MM.1S (cell line): ENCODE measurements around the gene DHRS12.

Experiments
- DNase-seq: peaks from one replicate; pipeline ENCODE4 v3.0.0-alpha.2; 2015
- H2AFZ ChIP-seq: fragments of 300-600 bp; sonication (generic); 2 replicates; pipeline ENCODE4 v1.6.0; 2016; ENCODE audit warnings: antibody characterized with exemption, low read length
- H3F3A ChIP-seq: fragments of 300-600 bp; sonication (generic); 2 replicates; pipeline ENCODE4 v1.6.1; 2016; ENCODE audit warnings: mild to moderate bottlenecking, antibody characterized with exemption, low read length, moderate library complexity, mixed read lengths; ENCODE audit not compliant: insufficient read depth
- H3K27ac ChIP-seq: fragments of 300-600 bp; sonication (generic); 2 replicates; pipeline ENCODE4 v1.5.1; 2016; ENCODE audit warnings: mild to moderate bottlenecking, low read length
- H3K27me3 ChIP-seq: fragments of 300-600 bp; sonication (generic); replicated peaks from 2 replicates; pipeline ENCODE4 v1.6.0; 2016; ENCODE audit warnings: low read length; ENCODE audit not compliant: insufficient read depth
- H3K36me3 ChIP-seq: fragments of 300-600 bp; sonication (generic); replicated peaks from 2 replicates; pipeline ENCODE4 v1.6.1; 2016; ENCODE audit warnings: mild to moderate bottlenecking, low read length, mixed read lengths; ENCODE audit not compliant: insufficient read depth
- H3K4me1 ChIP-seq: fragments of 300-600 bp; sonication (generic); 2 replicates; pipeline ENCODE4 v1.6.1; 2016; ENCODE audit warnings: low read length, mixed read lengths
- H3K4me2 ChIP-seq: fragments of 300-600 bp; sonication (generic); 2 replicates; pipeline ENCODE4 v1.6.0; 2016; ENCODE audit warnings: low read depth, low read length
- H3K4me3 ChIP-seq: fragments of 300-600 bp; sonication (generic); 2 replicates; pipeline ENCODE4 v1.5.1; 2016; ENCODE audit warnings: low read length, mixed read lengths
- H3K79me2 ChIP-seq: fragments of 300-600 bp; sonication (generic); 2 replicates; pipeline ENCODE4 v1.6.1; 2016; ENCODE audit warnings: mixed run types, low read length, mixed read lengths
- H3K9ac ChIP-seq: fragments of 300-600 bp; sonication (generic); 2 replicates; pipeline ENCODE4 v1.6.1; 2016; ENCODE audit warnings: low read length, mixed read lengths
- H3K9me2 ChIP-seq: fragments of 300-600 bp; sonication (generic); replicated peaks from 2 replicates; pipeline ENCODE4 v1.6.1; 2016; ENCODE audit warnings: mild to moderate bottlenecking, low read length, mixed read lengths; ENCODE audit not compliant: insufficient read depth
- H3K9me3 ChIP-seq: fragments of 300-600 bp; sonication (generic); replicated peaks from 2 replicates; pipeline ENCODE4 v1.6.1; 2016; ENCODE audit warnings: mild to moderate bottlenecking, low read length, mixed read lengths; ENCODE audit not compliant: insufficient read depth
- H4K20me1 ChIP-seq: fragments of 300-600 bp; sonication (generic); 2 replicates; pipeline ENCODE4 v1.6.1; 2016; ENCODE audit warnings: mild to moderate bottlenecking, low read length, moderate library complexity, mixed read lengths; ENCODE audit not compliant: insufficient read depth
- EZH2 ChIP-seq: fragments of 300-600 bp; sonication (generic); optimal IDR thresholded peaks from 2 replicates; pipeline ENCODE3; 2017; ENCODE audit warnings: low read depth, mild to moderate bottlenecking, antibody characterized with exemption, low read length, mixed read lengths
- EZH2phosphoT487 ChIP-seq: fragments of 300-600 bp; sonication (generic); IDR thresholded peaks from 2 replicates; pipeline ENCODE4 v1.6.1; 2018; ENCODE audit warnings: antibody characterized with exemption, low read length
- TF ChIP-seq, protein P1 (sequence below): fragments of 300-600 bp; sonication (generic); IDR thresholded peaks from 2 replicates; pipeline ENCODE4 v1.5.1; 2016; ENCODE audit warnings: antibody characterized with exemption, low read length, mixed read lengths

DHRS12 gene

DNA sequence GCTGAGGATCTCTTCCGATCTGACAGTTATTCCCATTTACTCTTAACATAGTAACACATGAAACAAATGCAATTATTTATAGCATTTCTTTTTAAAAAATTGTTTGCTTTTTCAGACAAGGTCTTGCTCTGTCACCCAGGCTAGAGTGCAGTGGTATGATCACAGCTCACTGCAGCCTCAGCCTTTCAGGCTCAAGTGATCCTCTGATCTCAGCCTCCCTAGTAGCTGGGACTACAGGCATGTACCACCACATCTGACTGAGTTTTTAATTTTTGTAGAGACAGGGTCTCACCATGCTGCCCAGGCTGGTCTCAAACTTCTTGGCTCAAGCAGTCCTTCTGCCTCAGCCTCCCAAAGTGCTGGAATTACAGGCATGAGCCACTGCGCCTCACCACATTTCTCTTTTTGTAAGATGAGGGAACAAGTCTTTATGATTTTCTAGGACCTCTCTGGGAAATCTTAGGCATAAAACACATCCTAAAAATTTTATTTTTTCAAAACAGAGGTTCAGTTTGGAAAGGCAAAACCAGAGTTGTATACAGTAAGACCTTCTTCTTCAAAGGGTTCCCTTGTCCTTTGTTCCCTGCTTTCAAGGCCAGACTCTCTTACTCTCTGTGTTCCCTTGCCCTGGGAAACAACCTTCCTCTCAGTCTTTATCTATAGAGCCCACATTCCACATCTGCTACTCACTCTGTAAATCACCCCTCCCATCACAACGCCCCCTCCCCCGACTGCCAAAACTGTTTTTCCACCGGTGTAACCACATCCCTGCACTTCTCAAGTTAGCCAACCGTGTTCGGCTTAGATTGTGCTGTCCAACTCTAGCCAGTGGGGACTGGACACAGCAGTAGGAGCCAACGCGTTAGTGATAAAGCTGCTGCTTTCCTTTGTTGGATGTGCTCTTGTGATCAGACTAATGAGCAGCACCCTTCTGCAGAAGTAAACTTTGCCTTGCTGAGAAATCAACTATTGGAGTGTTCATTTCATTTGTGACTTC lies 56.2 kb downstream of the DHRS12 start:
- H3K4me3 ChIP-seq = no peak overlapping the region
- TF ChIP-seq, protein P1, sequence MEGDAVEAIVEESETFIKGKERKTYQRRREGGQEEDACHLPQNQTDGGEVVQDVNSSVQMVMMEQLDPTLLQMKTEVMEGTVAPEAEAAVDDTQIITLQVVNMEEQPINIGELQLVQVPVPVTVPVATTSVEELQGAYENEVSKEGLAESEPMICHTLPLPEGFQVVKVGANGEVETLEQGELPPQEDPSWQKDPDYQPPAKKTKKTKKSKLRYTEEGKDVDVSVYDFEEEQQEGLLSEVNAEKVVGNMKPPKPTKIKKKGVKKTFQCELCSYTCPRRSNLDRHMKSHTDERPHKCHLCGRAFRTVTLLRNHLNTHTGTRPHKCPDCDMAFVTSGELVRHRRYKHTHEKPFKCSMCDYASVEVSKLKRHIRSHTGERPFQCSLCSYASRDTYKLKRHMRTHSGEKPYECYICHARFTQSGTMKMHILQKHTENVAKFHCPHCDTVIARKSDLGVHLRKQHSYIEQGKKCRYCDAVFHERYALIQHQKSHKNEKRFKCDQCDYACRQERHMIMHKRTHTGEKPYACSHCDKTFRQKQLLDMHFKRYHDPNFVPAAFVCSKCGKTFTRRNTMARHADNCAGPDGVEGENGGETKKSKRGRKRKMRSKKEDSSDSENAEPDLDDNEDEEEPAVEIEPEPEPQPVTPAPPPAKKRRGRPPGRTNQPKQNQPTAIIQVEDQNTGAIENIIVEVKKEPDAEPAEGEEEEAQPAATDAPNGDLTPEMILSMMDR = no peak
- no peak for TF ChIP-seq EZH2
- TF ChIP-seq EZH2phosphoT487 = no peak
- H3K4me1 ChIP-seq = no peaks in the 10 kb centered on the region
- H3K79me2 ChIP-seq = no peaks in the 10 kb centered on the region
- no peaks in the 10 kb centered on the region for H4K20me1 ChIP-seq
- H3K27ac ChIP-seq = no peak overlapping the region
- H3F3A ChIP-seq = no peaks in the 10 kb centered on the region
- no peaks in the 10 kb centered on the region for H3K9me2 ChIP-seq
- no peak overlapping the region for H3K4me2 ChIP-seq
- no peaks in the 10 kb centered on the region for H3K36me3 ChIP-seq
- DNase-seq = no peak
- no peaks in the 10 kb centered on the region for H3K9me3 ChIP-seq
- no peak overlapping the region for H2AFZ ChIP-seq
- H3K27me3 ChIP-seq = no peaks in the 10 kb centered on the region
- H3K9ac ChIP-seq = no peak overlapping the region

DNA sequence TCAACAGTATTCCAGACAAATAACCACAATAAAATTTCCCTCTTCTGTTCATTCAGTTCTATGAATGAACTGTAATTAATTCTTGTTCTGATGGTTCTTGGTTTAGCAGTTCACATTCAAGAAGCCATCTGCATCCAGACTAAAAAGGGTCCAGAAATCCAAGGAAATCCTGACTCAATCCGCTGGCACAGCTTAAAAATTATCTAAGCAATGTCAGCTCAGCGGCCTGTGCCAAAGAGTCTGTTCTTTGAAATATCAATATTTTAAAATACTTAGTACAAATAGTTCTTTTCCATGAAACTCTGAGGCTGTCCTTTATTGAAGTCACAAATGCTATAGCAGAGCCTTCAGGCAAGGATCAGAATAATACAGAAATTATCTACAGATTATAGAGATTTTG lies 57.2 kb downstream of the DHRS12 start:
- Histone ChIP-seq H3K9ac (no peak overlapping the region), H3K9me2 (no peaks in the 10 kb centered on the region), H3F3A (no peaks in the 10 kb centered on the region), H3K4me2 (no peak overlapping the region), H2AFZ (no peak overlapping the region), H3K9me3 (no peaks in the 10 kb centered on the region), H3K4me3 (no peak overlapping the region), H3K79me2 (no peaks in the 10 kb centered on the region), H3K27ac (no peak overlapping the region), H3K36me3 (no peaks in the 10 kb centered on the region), H3K4me1 (no peaks in the 10 kb centered on the region), H4K20me1 (no peaks in the 10 kb centered on the region), H3K27me3 (no peaks in the 10 kb centered on the region)
- TF ChIP-seq EZH2 (no peak), EZH2phosphoT487 (no peak)
- TF ChIP-seq, protein P1 = no peak
- no peak for DNase-seq

DNA sequence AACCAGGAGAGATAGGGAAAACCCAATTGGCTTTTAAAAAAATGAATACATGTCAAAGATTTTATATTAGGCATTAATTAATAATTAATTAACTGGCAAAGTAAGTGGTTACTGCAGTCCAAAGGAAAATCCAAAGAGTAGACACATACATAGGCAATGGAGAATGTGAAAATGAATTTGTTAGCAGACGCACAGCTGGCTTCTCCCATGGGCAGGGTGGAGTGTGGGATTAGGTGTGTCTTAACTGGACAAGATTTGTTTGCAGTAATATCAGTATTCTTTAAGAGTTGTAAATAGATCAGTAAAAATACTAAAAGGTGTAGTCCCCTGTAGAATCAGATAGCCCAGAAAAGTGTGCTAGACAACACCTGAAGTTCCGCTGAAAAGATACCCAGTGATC lies 58.7 kb downstream of the DHRS12 start:
- Histone ChIP-seq H3K9me3 (no peaks in the 10 kb centered on the region), H3K4me3 (no peak overlapping the region), H3F3A (no peaks in the 10 kb centered on the region), H3K4me1 (no peaks in the 10 kb centered on the region), H3K36me3 (no peaks in the 10 kb centered on the region), H2AFZ (no peak overlapping the region), H3K4me2 (no peak overlapping the region), H3K9me2 (no peaks in the 10 kb centered on the region), H4K20me1 (no peaks in the 10 kb centered on the region), H3K9ac (no peak overlapping the region), H3K79me2 (no peaks in the 10 kb centered on the region), H3K27ac (no peak overlapping the region), H3K27me3 (no peaks in the 10 kb centered on the region)
- TF ChIP-seq EZH2 (no peak), EZH2phosphoT487 (no peak)
- TF ChIP-seq, protein P1 = no peak
- no peak for DNase-seq
